Neural crest cell (in vitro differentiated cells): ENCODE measurements around the gene CCSER2. TPM values are rescaled to one million over a fixed set of nuclear protein-coding genes. Genes with fewer than 3 reads are reported as not detected.

Experiments
- DNase-seq: peaks from one replicate; pipeline ENCODE4 v3.0.0; 2021; ENCODE audit warnings: low read depth, mixed read lengths, low spot score
- H3K27ac Mint-ChIP-seq: one replicate; pipeline ENCODE4 v1.8.0; 2021; ENCODE audit warnings: mild to moderate bottlenecking, mixed read lengths; ENCODE audit not compliant: unreplicated experiment
- H3K27me3 Mint-ChIP-seq: 2 replicates; pipeline ENCODE4 v1.8.0; 2021; ENCODE audit warnings: low read depth, mild to moderate bottlenecking, mixed read lengths
- H3K36me3 Mint-ChIP-seq: 2 replicates; pipeline ENCODE4 v1.8.0; 2021; ENCODE audit warnings: low read depth, mild to moderate bottlenecking, mixed read lengths
- H3K4me1 Mint-ChIP-seq: 2 replicates; pipeline ENCODE4 v1.8.0; 2021; ENCODE audit warnings: mixed read lengths
- H3K4me3 Mint-ChIP-seq: one replicate; pipeline ENCODE4 v1.8.0; 2021; ENCODE audit warnings: mild to moderate bottlenecking, mixed read lengths
- H3K9me3 Mint-ChIP-seq: 2 replicates; pipeline ENCODE4 v1.8.0; 2021; ENCODE audit warnings: mixed read lengths
- CTCF ChIP-seq: fragments of 200-600 bp; sonication (generic); conservative IDR thresholded peaks from 2 replicates; pipeline ENCODE4 v1.5.0; 2021; ENCODE audit warnings: antibody characterized with exemption, mild to moderate bottlenecking
- total RNA-seq: library from RNA; stranded (reverse); gene quantifications from 2 replicates; pipeline ENCODE4 v1.2.1, GENCODE V29; 2021

Gene CCSER2
- total RNA-seq, 1 donor from 2014 or later: 37.5 TPM

GRCh38 chr10:84534168-84534567, 205.8 kb downstream of the CCSER2 start:
- Mint-ChIP-seq H3K9me3 (no peaks in the 10 kb centered on the region), H3K4me3 (no peak overlapping the region), H3K4me1 (peaks cover 7% of the 10 kb centered on the region), H3K27me3 (no peaks in the 10 kb centered on the region), H3K27ac (no peak overlapping the region), H3K36me3 (no peaks in the 10 kb centered on the region)
- no peak for TF ChIP-seq CTCF
- no peak for DNase-seq

GRCh38 chr10:84537447-84537931, 209.1 kb downstream of the CCSER2 start:
- DNase-seq: peak; percentile 31

GRCh38 chr10:84538036-84538435, 209.6 kb downstream of the CCSER2 start:
- Mint-ChIP-seq H3K9me3 (no peaks in the 10 kb centered on the region), H3K36me3 (no peaks in the 10 kb centered on the region), H3K4me1 (peaks cover 19% of the 10 kb centered on the region), H3K4me3 (no peak overlapping the region), H3K27ac (no peak overlapping the region), H3K27me3 (peaks cover 13% of the 10 kb centered on the region)
- no peak for TF ChIP-seq CTCF
- no peak for DNase-seq

More at GRCh38 chr10:84537447-84537931, 209.1 kb downstream of the CCSER2 start:
- no peaks in the 10 kb centered on the region for H3K36me3 Mint-ChIP-seq
- H3K9me3 Mint-ChIP-seq: no peaks in the 10 kb centered on the region
- TF ChIP-seq CTCF: peak; percentile 97
- peaks cover 13% of the 10 kb centered on the region for H3K27me3 Mint-ChIP-seq
- no peak overlapping the region for H3K4me3 Mint-ChIP-seq
- H3K4me1 Mint-ChIP-seq: peaks cover 14% of the 10 kb centered on the region
- H3K27ac Mint-ChIP-seq: no peak overlapping the region

GRCh38 chr10:84539216-84539615, 210.8 kb downstream of the CCSER2 start:
- Mint-ChIP-seq H3K9me3 (no peaks in the 10 kb centered on the region), H3K27me3 (peaks cover 13% of the 10 kb centered on the region), H3K36me3 (no peaks in the 10 kb centered on the region), H3K27ac (no peak overlapping the region), H3K4me1 (peaks cover 23% of the 10 kb centered on the region), H3K4me3 (no peak overlapping the region)
- TF ChIP-seq CTCF: no peak
- no peak for DNase-seq

- no peak for DNase-seq
- Mint-ChIP-seq H3K4me3 (no peak overlapping the region), H3K36me3 (no peaks in the 10 kb centered on the region), H3K27ac (no peak overlapping the region), H3K27me3 (peaks cover 13% of the 10 kb centered on the region), H3K9me3 (no peaks in the 10 kb centered on the region), H3K4me1 (peaks cover 23% of the 10 kb centered on the region)
- no peak for TF ChIP-seq CTCF
These were observed 211.7 kb downstream of the CCSER2 start for GRCh38 chr10:84540022-84540616.
